HepG2 (cell line): Measurements from ENCODE around the gene SAP25. TPM values are rescaled to one million over a fixed set of nuclear protein-coding genes. Genes with fewer than 3 reads are reported as not detected.

Source experiments
- ATF7 ChIP-seq, 2 experiments: fragments of 450-650 bp in 1 of 2; sonication (generic) in 1 of 2; formaldehyde crosslinking in 1 of 2; IDR thresholded peaks; 2 replicates each; pipeline versions ENCODE4 v1.4.0 to v1.6.1; 2016 to 2020; ENCODE audit warnings: antibody characterized with exemption in 1 of 2, mild to moderate bottlenecking in 1 of 2, missing genetic modification reagents in 1 of 2
- BRD4 ChIP-seq: sonication (generic); formaldehyde crosslinking; IDR thresholded peaks from 2 replicates; pipeline ENCODE4 v1.4.0; 2020; ENCODE audit warnings: missing genetic modification reagents
- DR1 ChIP-seq: sonication (generic); formaldehyde crosslinking; IDR thresholded peaks from 2 replicates; pipeline ENCODE4 v1.8.0; 2021; ENCODE audit warnings: mild to moderate bottlenecking, missing genetic modification reagents, inconsistent platforms
- EHMT2 ChIP-seq: fragments of 200-600 bp; sonication (generic); IDR thresholded peaks from 2 replicates; pipeline ENCODE4 v1.7.0; 2017; ENCODE audit warnings: antibody characterized with exemption, low read depth, low read length, borderline replicate concordance
- GATA4 ChIP-seq: sonication (generic); IDR thresholded peaks from 2 replicates; pipeline ENCODE4 v1.6.1; 2016; ENCODE audit warnings: antibody characterized with exemption, low read depth, borderline replicate concordance
- HNF1A ChIP-seq, 2 experiments: sonication (generic) in 1 of 2; formaldehyde crosslinking in 1 of 2; IDR thresholded peaks; 2 replicates each; pipeline versions ENCODE4 v1.4.0 to v1.6.1; 2016 to 2020; ENCODE audit warnings: borderline replicate concordance in 1 of 2, low read depth in 1 of 2, mild to moderate bottlenecking in 1 of 2, missing genetic modification reagents in 1 of 2
- HOXA7 ChIP-seq: sonication (generic); formaldehyde crosslinking; IDR thresholded peaks from 2 replicates; pipeline ENCODE4 v1.8.1; 2022; ENCODE audit warnings: mild to moderate bottlenecking, missing genetic modification reagents, moderate library complexity
- NFKB2 ChIP-seq: sonication (generic); formaldehyde crosslinking; IDR thresholded peaks from 2 replicates; pipeline ENCODE4 v1.4.0; 2020; ENCODE audit warnings: missing genetic modification reagents, borderline replicate concordance
- NRL ChIP-seq: sonication (generic); formaldehyde crosslinking; IDR thresholded peaks from 2 replicates; pipeline ENCODE4 v1.5.0; 2020; ENCODE audit warnings: missing genetic modification reagents, mild to moderate bottlenecking, moderate library complexity, borderline replicate concordance
- POLR2AphosphoS2 ChIP-seq: IDR thresholded peaks from 2 replicates; pipeline ENCODE4 v1.6.1; 2011; ENCODE audit warnings: low read depth, low read length, improper control_type of control experiment
- SIN3A ChIP-seq: IDR thresholded peaks from 2 replicates; pipeline ENCODE4 v1.6.1; 2011; ENCODE audit warnings: low read depth, mild to moderate bottlenecking, control low read depth, low read length, borderline replicate concordance
- SOX5 ChIP-seq: IDR thresholded peaks from 2 replicates; pipeline ENCODE4 v1.6.1; 2016; ENCODE audit warnings: borderline replicate concordance
- ZBTB3 ChIP-seq: sonication (generic); formaldehyde crosslinking; IDR thresholded peaks from 2 replicates; pipeline ENCODE4 v1.4.0; 2020; ENCODE audit warnings: low read depth, mild to moderate bottlenecking, moderate library complexity, missing genetic modification reagents, borderline replicate concordance
- ZNF232 ChIP-seq: sonication (generic); formaldehyde crosslinking; IDR thresholded peaks from 2 replicates; pipeline ENCODE4 v1.4.0; 2020; ENCODE audit warnings: missing genetic modification reagents, borderline replicate concordance
- ZNF766 ChIP-seq: sonication (generic); formaldehyde crosslinking; IDR thresholded peaks from 2 replicates; pipeline ENCODE4 v1.5.0; 2020; ENCODE audit warnings: missing genetic modification reagents, borderline replicate concordance
- ZNF768 ChIP-seq: sonication (generic); formaldehyde crosslinking; IDR thresholded peaks from 2 replicates; pipeline ENCODE4 v1.4.0; 2020; ENCODE audit warnings: missing genetic modification reagents
- ZNF788 ChIP-seq: sonication (generic); formaldehyde crosslinking; IDR thresholded peaks from 2 replicates; pipeline ENCODE4 v1.5.0; 2020; ENCODE audit warnings: mild to moderate bottlenecking, missing genetic modification reagents, borderline replicate concordance
- ZNF891 ChIP-seq: sonication (generic); formaldehyde crosslinking; IDR thresholded peaks from 2 replicates; pipeline ENCODE4 v1.5.0; 2020; ENCODE audit warnings: mild to moderate bottlenecking, missing genetic modification reagents
- polyA plus RNA-seq, 8 experiments: library from polyadenylated mRNA; depleted of rRNA in 3 of 8; stranded (reverse) in 7 of 8; unstranded in 1 of 8; fragments of >200 nt; fragmentation: Illumina TruSeq in 4 of 8; extraction: Trizol in 4 of 8; gene quantifications; 2 replicates each; pipeline versions ENCODE4 v1.2.1 to v1.2.3, GENCODE V29; 2011 to 2016; ENCODE audit warnings: low read depth in 4 of 8, missing spikeins in 1 of 8, mixed read lengths in 1 of 8; ENCODE audit not compliant: insufficient read depth in 1 of 8
- total RNA-seq, 5 experiments: library from RNA; depleted of rRNA; stranded (reverse); fragments of >200 nt; fragmentation: Illumina TruSeq; extraction: Trizol; gene quantifications; 2 replicates each; pipeline ENCODE4 v1.2.3, GENCODE V29; 2016; ENCODE audit warnings: low read depth in 1 of 5
- TF ChIP-seq, protein P1 (sequence below): sonication (generic); formaldehyde crosslinking; IDR thresholded peaks from 2 replicates; pipeline ENCODE4 v1.5.0; 2020; ENCODE audit warnings: mild to moderate bottlenecking, missing genetic modification reagents
- TF ChIP-seq, protein P2 (sequence below): IDR thresholded peaks from 2 replicates; pipeline ENCODE4 v1.6.1; 2016; ENCODE audit warnings: missing compliant biosample characterization, missing genetic modification reagents, borderline replicate concordance

The SAP25 gene
- total and polyA plus RNA-seq, 2 of the 13 experiments (the other 11 are each of a cell fraction or from before 2014, with no cell fraction given): 0.15 to 0.20 TPM

DNA sequence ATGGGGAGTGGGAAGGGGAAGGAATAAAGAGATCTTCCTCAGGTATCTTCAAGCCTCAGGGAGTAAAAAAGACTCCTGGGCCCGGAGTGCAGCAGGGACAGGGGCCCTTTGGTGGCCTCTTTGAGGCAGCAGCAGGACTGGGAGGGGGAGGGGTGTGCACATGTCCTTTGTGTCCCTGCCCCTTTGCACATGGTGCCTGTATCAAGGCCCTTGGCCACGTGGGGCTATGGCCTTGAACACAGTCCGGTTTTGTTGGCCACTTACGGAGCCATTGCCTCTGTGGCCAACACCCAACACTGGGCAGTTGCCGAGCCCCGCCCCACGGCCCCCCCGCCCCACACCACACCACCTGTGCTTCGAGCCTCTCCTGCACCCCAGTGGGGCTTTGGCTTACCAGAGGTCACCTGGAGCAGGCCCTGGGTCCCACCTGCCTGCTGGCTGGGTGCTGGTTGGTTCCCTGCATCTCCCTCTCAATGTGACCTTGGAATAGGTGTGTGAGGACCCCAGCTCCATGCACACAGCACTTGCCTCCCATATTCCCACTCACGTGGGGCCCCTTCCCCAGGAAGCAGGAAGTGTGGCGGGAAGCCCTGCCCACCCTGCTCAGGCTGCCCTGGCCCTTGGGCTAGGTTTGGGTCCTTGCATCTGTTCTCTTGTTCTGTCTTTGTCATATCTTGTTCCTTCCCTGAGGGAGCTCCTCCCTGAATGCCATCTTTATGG is 5.4 kb downstream of the SAP25 start (continued):
- TF ChIP-seq HNF1A (IDR thresholded peaks at IDR 0.05; ENCODE audit: low read depth): no peak
- peak; percentile 80 for TF ChIP-seq HNF1A (CRISPR knock-in tag; IDR thresholded peaks at IDR 0.05; ENCODE audit: borderline replicate concordance)
- TF ChIP-seq POLR2AphosphoS2: 0 out of 2 replicates have a peak, but pooled peaks have one; percentile 50
- 0 out of 2 replicates have a peak, but pooled peaks have one; percentile 3 for TF ChIP-seq ZBTB3 (CRISPR knock-in tag)
- peak; percentile 89 for TF ChIP-seq SOX5
- peak; percentile 59; the same call in 1 of the 2 replicates for TF ChIP-seq ZNF766
- peak; percentile 13; the same call in 1 of the 2 replicates for TF ChIP-seq ZNF768 (CRISPR knock-in tag)
- TF ChIP-seq EHMT2: peak; percentile 77
- no peak for TF ChIP-seq HOXA7
- peak; percentile 57 for TF ChIP-seq BRD4 (CRISPR knock-in tag)
- peak; percentile 72; the same call in 1 of the 2 replicates for TF ChIP-seq NRL (CRISPR knock-in tag)
- TF ChIP-seq, protein P1, sequence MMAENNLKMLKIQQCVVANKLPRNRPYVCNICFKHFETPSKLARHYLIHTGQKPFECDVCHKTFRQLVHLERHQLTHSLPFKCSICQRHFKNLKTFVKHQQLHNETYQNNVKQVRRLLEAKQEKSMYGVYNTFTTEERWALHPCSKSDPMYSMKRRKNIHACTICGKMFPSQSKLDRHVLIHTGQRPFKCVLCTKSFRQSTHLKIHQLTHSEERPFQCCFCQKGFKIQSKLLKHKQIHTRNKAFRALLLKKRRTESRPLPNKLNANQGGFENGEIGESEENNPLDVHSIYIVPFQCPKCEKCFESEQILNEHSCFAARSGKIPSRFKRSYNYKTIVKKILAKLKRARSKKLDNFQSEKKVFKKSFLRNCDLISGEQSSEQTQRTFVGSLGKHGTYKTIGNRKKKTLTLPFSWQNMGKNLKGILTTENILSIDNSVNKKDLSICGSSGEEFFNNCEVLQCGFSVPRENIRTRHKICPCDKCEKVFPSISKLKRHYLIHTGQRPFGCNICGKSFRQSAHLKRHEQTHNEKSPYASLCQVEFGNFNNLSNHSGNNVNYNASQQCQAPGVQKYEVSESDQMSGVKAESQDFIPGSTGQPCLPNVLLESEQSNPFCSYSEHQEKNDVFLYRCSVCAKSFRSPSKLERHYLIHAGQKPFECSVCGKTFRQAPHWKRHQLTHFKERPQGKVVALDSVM (CRISPR knock-in tag): peak; percentile 56; the same call in 1 of the 2 replicates
- TF ChIP-seq ZNF891 (CRISPR knock-in tag): peak; percentile 49; the same call in 1 of the 2 replicates
- TF ChIP-seq NFKB2: peak; percentile 77; the same call in 1 of the 2 replicates
- TF ChIP-seq ZNF232: no peak
- TF ChIP-seq GATA4: peak; percentile 59
- TF ChIP-seq, protein P2, sequence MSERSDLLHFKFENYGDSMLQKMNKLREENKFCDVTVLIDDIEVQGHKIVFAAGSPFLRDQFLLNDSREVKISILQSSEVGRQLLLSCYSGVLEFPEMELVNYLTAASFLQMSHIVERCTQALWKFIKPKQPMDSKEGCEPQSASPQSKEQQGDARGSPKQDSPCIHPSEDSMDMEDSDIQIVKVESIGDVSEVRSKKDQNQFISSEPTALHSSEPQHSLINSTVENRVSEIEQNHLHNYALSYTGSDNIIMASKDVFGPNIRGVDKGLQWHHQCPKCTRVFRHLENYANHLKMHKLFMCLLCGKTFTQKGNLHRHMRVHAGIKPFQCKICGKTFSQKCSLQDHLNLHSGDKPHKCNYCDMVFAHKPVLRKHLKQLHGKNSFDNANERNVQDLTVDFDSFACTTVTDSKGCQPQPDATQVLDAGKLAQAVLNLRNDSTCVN (CRISPR knock-in tag): peak; percentile 28; the same call in 1 of the 2 replicates
- peak; percentile 11; the same call in 1 of the 2 replicates for TF ChIP-seq DR1 (CRISPR knock-in tag)
- peak; percentile 95 for TF ChIP-seq ZNF788 (CRISPR knock-in tag)
- no peak for TF ChIP-seq ATF7 (IDR thresholded peaks at IDR 0.05)
- TF ChIP-seq ATF7 (CRISPR knock-in tag; IDR thresholded peaks at IDR 0.05): 0 out of 2 replicates have a peak, but pooled peaks have one; percentile 72
- peak; percentile 50 for TF ChIP-seq SIN3A
